Measurements from ENCODE around the gene PSMC3.

Gene PSMC3

DNA sequence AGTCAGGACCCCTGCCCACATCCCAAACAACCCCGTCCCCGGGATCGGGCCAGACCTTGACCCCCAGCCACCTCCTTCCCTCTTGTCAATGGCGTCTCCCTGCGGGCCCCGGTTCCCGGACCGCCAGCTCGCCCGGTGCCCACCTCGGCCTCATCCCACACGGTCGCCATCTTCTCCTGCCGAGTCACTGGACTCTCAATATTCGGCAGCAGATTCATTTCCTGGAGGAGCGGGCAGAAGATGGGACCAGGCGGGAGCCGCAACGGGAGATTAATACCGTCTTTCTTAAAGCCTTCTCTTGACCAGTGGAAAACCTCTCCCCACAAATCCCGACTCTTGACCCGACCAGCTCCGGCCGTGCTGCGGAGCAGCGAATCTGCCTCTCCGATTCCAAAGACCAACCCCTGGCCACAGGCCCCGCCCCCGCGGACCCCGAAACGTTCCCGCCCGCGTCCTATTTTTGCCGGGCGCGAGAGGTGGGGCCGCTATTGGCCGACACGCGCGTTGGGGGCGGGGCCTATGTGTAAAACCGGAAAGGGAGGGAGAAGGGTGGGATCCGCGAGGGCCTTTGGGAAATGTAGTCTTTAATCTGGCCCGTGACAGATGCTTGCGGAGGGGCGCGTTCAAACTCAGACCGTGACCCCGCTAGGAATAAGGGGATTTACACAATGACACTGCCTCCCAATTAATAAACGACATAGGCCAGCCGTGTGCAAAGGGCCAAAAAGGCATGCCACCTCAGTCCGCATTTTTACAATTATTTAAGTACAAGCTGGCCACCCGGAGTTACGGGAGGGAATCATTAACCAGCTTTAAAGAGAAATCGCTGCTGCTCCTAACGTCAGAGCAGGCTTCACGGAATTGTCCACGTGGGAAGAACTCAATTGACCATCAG is at the start of gene PSMC3:
Gene PSMC3, minus strand, starts transcription at position 378 of the 895 bp plus-strand sequence. Its CDS starts 160 bp downstream, at position 218.
- peak; percentile 99 for DNase-seq (ENCODE audit: low read depth)

DNA sequence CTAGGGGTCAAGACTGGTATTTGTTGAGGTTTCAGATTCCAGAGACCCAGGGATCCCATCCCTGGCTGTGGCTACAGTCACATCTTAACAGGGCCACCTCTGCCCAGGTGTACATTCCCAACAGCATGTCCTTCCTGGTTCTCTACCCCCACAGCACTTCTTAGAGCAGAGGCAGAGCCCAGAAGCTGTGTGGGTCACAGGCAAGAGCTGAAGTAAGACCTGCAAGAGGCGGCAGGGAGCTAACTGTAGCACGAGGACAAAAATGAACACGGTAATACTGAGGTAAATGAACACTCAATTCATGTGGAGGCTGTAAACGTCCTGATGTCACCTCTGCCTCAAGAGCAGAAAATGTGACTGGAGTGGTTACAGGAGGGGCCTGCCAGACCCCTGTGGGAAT is 44.4 kb upstream of the PSMC3 start:
- no peak for DNase-seq (ENCODE audit: low read depth)

DNA sequence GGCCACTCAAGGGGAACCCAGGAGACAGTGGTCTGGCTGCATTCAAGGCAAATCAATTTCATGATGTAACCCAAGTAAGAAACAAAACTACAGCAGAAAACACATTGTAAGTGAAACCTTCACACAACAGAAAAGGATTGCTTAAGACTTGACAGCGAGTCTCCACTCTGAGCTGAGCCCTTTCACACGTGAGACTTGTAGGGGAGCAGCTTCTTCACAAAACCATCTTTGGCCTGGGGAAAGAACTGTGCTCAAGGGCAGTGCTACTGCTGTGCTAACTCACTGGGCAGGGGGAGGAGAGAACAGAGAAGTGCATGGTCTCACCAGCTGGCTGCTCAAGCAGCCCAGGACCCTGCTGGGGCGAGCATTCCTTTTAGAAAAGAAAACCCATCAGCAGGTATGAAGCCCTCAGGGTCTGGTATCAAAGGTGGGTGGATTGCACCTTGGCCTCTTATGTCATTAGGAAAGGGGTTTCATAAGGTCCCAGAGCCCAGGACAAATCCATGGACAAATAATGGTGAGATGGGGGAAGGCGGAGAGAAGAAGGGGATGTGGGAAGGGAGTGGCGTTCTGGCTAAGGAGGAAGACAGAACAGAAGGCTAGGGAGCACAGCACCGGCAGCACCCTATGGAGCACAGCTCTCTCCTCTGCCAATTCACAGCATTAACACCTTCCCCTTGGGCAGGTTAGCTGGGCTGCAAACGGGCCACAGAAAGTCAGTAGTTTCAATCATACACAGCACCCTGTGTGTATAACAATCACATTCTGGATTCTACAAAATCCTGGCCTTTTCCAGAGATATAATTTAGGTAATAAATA is 43.3 kb upstream of the PSMC3 start:
- DNase-seq (ENCODE audit: low read depth), result no peak

DNA sequence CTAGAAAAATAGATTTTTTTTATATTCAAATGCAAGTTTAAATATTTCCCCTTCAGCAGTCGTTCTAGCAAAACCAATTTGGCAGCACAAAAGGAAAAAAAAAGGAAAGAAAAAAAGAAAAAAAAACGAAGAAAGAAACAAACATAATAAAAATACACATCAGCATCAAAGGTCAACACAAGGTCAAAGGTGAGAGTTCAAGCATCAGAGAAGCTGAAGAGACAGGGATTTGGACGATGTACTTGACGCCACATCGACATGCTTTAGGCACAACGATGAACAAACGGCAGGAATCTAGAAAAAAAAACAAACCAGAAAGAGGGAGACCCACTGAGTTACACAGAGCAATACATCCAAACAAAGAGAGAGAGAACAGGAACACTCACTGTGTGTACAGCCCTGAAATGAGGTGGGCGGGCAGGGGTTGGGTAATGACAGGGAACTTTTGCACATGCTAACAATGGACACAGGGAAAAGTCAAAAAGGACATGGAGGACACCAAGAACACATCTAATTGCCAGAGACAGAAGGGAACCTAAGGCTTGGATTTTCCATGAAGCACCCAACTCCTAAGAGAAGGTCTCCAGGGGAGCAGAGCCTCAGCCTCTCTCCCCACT is 42.5 kb upstream of the PSMC3 start:
- DNase-seq (ENCODE audit: low read depth), result no peak

DNA sequence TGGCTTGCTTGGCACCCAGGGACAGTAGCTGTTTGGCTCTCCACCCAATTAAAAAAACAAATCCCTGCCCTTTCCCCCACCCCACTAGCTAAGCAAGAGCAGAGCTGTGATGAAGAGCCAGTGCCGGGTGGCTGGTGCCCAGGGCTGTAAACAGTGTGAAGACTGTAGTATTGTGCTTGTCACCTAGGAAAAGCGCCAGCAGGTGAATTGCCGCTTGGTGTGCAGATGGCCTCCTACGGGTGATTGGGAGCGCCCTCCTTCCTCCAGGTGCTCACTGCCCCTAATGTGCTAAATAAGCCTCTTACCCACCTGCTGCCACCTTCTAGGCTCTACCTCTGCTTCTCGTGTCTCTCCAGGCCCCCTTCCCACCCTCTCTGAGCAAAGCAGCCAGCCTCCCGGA is 41.1 kb upstream of the PSMC3 start:
- no peak for DNase-seq (ENCODE audit: low read depth)

DNA sequence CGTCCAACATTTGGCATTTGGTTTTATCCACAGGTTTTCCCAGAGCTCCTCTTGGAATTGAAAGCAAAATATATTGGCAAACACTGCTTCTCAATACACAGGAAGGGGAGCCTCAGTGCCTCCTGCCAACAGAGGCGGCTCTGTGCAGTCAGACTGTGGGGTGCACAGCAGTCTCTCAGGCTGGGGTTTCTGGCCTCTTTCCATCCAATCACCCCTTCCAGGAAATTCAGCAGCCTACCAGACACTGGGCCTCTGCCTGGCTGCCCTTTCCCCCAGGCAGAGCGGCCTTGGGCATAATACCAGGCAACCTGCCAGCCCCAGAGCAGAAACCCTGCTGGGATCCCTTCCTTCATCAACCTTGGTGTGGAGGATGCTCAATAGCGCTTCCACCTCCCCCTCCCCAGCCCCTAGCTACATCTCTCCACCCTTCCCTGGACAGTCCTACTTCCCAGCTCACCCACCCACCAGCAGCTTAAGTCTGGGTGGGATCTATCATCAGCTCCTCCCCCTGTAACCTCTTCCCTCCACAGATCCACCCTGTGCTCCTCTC is 40.5 kb upstream of the PSMC3 start:
- DNase-seq (ENCODE audit: low read depth), result no peak

DNA sequence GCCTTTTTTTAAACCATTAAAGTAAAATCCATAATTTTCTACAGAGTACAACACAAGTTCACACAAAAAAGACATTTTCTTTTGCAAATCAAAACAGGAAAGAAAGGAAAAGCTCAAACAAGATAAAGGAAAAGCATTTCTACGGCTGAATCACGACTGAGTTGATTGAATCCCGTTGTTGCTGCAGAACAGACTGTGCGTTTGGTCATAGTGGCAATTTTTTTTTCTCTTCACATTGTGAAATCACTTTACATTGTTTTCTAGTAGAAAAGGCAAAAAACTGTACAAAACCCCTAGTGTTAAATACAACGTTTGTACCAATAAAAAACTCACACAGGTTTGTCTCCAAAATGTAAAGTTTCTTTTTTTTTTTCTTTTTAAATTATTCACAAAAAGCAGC is 40.0 kb upstream of the PSMC3 start:
- no peak for DNase-seq (ENCODE audit: low read depth)

DNA sequence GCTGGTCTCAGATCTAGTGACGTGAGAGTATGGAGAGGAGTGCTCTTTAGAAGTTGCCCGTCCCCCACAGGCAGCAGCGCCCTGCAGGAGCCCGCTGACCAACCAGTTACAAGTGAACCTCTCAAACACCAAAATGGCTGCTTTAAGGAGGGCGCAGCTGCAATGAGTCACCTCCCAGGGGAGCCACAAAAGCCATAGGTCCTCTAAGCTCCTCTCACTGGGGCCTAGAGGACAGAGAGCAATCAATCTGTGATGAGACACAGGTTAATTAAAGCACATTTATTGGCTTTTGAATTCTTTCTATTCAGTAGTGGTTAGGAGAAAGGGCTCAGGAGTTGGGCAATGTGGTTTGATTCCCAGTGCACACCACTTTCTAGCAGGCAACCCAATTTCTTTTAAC is 38.2 kb upstream of the PSMC3 start:
- no peak for DNase-seq (ENCODE audit: low read depth)

DNA sequence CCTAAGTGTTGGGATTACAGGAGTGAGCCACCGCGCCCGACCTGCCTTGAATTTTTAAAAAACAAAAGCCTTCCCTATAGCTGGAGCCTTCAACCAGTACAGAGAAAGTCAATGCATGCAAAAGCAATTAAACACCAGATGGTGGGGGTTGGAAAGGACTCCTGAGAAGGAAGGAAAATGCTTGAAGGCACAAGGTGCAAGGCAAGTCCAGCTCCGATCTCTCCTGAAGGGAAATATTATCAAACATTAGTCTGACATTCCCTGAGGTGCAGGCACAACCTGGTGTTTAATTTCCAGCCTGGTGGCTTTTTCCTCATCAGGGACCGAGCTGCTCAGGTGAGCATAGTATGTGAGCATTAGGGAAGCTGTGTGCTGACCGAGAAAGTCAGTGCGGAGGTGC is 35.6 kb upstream of the PSMC3 start:
- DNase-seq (ENCODE audit: low read depth), result no peak

DNA sequence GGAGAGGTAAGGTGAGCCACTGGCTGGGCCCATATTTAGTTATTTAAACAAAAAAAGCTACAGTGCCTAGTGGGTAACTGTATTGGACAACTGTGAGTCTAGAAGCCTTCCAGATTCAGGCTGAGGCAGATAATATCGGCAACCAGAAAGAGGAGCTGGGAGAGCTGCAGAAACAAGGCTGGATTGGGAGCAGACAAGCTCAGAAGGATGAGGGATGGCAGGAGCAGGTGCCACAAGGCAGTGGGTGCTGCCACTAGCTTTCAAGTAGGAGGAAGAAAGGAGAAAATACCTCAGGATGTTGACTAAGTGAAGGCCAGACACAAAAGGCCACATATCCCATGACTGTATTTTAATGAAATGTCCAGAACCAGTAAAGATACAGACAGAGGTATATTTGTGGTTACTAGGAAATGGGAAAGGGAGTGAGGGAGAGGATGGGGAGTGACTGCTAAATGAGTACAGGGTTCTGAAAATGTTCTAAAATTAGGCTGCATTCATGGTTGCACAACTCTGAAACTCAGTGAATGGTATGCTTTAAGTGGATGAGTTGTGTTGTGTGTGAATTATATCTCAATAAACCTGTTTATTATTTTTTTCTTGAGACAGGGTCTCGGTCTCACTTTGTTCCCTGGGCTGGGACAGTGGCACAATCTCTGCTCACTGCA is 34.5 kb upstream of the PSMC3 start:
- DNase-seq (ENCODE audit: low read depth), result no peak

DNA sequence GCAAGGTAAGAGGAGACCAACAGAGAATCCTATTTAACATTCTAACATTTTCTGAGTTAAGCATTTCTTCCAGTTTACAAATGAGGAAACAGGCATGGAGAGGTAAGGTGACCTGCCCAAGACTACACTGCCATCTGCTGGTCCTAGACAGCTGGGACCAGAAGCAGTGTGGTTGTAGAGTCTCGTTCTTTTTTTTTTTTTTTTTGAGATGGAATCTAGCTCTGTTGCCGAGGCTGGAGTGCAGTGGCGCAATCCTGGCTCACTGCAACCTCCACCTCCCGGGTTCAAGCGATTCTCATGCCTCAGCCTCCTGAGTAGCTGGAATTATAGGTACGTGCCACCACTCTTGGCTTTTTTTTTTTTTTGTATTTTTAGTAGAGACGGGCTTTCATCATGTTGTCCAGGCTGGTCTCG is 28.0 kb upstream of the PSMC3 start:
- peak; percentile 42 for DNase-seq (ENCODE audit: low read depth)

DNA sequence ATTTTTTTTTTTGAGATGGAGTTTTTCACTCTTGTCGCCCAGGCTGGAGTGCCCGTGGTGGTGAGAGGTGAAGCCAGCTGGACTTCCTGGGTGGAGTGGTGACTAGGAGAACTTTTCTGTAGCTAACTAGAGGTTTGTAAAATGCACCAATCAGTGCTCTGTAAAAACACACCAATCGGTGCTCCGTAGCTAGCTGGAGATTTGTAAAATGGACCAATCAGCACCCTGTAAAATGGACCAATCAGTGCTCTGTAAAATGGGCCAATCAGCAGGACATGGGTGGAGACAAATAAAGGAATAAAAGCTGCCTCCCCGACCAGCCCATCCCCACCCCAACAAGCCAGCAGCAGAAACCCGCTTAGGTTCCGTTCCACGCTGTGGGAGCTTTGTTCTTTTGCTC is 27.1 kb upstream of the PSMC3 start:
- DNase-seq (ENCODE audit: low read depth), result no peak

DNA sequence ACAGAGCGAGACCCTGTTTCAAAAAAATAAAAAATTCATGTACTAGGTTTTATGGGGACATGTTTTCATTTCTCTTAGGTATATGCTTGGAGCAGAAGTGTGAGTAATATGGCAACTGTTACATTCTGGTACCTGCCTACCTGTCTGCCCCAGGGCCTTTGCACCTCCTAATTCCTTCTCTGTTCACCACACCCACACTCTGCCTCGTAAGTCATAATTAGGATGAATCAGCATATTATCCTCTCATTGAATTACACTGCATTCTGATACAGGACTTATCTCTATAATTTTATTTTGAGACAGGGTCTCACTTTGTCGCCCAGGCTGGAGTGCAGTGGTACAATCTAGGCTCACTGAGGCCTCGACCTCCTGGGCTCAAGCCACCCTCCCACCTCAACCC is 25.8 kb upstream of the PSMC3 start:
- no peak for DNase-seq (ENCODE audit: low read depth)

DNA sequence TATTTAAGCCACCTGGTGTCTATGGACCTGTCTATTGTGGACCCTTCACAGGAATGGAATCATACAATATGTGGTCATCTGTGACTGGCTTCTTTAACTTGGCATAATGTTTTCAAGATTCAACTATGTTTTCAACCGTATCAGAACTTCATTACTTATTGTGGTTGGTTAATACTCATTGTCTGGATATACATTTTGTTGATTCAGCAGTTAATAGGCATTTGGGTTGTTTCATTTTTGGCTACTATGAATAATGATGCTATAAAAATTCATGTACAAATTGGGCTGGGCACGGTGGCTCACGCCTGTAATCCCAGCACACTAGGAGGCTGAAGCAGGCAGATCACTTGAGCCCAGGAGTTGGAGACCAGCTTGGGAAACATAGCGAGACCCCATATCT is 25.2 kb upstream of the PSMC3 start:
- no peak for DNase-seq (ENCODE audit: low read depth)

DNA sequence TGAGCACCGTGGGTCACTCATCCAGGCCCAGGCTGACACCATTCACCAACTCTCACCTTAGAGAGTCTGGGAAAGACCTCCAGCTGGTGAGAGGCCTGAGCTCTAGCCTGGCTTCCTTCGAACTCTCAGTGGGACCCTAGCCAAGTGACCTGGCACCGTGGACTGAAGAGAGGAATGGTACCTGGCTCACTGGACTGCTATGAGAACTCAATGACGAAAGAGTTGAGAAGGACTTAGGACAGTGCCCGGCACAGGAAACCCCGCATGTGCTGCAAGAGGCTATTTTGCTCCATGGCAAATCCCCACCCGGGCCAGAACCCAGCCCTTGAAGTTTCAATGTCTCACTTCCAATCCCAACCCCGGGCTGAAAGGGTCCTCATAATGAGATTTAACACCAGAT is 23.3 kb upstream of the PSMC3 start:
- DNase-seq (ENCODE audit: low read depth), result no peak

DNA sequence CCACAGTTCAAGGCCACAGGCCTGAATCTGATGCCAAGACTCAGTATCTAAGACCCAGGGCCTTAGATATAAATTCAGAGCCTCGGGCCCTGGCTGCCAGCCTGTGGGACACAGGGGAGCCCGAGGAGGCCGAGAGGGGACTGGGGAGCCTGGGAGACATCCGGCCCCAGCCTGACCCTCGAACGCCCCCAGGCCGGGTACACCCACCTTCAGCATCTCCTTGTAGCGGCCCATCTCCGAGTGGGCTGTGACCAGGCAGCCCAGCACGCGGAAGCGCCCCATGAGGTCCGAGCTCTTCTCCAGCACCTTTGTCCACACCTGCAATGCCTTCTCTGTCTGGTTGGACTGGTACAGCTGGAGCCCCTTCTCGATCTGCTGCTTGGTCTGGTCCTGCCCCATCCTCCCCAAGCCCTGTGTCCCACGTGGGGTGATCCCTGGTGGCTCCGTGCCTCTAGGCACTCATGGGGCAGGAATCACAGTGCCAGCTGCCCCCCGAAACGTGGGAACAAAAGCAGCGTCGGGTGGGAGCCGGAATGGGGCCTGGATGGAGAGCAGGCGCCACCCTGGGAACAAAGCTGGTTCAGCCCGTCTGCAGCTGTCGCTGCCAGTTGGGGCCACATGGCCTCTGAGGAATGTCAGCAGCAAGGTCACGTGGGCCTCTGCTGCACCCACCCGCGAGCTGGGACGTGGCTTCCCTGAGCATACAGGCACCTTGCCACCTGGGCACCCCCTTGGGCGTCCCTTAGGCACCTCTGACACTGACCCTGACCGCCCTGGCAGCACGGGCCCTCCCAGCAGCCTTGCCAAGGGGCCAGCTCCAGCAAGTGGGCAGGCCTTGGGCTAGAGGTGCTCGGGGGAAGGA is 22.6 kb upstream of the PSMC3 start, which contains the start of gene RAPSN:
Gene RAPSN, minus strand, starts transcription at position 571 of the 862 bp plus-strand sequence. Its CDS starts 172 bp downstream, at position 399.
- no peak for DNase-seq (ENCODE audit: low read depth)

DNA sequence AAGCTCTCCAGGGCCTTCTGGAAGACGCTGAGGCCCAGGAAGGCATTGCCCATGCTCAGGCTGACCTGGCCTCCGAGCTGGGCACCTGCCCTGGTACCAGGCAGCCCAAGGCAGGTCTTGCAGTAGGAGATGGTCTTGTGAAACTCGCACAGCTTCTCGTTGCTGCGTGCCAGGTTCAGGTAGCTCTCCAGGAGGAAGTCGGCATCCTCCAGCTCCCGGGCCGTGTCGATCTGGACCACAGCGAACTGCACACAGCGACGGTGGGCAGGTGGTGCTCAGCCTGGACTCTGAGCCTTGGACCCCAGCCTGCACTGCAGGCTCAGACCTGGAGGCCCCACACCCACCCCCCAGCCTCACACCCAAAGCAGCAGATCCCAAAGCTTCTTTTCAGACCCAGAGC is 21.7 kb upstream of the PSMC3 start:
- no peak for DNase-seq (ENCODE audit: low read depth)

DNA sequence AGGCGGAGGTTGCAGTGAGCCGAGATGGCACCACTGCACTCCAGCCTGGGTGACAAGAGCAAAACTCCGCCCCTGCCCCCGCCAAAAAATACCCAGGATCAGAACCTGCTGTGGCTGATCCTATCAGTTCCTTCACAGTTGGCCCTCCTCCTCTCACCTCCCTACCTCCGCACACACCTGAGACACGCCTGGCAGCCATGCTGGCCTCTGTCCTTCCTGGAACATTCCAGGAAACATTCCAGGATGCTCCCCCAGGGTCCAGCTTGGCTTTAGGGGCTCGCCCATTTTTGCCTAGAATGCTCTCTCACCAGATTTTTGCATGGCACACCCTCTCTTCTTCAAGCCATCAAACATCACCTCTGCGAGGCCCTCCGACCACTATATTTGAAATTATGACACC is 20.6 kb upstream of the PSMC3 start:
- no peak for DNase-seq (ENCODE audit: low read depth)

DNA sequence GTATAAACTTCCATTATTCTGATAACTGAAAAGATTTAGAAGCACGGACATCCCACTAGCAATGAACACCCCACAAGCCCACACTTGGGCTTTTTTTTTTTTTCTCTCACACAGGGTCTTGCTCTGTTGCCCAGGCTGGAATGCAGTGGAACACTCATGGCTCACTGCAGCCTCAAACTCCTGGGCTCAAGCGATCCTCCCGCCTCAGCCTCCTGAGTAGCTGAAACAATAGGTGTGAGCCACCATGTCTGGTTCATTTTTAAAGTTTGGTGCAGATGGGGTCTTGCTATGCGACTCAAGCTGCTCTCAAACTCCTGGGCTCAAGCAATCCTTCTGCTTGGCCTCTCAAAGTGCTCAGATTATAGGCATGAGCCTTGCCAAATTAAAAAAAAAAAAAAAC is 19.6 kb upstream of the PSMC3 start:
- no peak for DNase-seq (ENCODE audit: low read depth)

DNA sequence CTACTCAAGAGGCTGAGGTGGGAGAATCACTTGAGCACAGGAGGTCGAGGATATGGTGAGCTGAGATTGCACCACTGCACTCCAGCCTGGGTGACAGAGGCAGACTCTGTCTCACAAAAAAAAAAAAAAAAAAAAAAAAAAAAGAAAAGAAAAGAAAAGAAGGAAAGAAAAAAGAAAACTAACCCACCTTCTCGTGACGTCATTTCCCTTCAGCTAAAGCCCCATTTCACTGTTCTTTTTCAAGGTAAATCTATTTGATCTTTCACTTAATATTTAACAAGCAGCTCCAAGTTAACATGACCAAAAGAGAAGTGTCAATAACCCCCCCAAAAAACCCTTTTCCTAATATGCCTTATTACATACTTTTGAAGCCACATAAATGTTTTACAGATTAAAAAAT is 17.6 kb upstream of the PSMC3 start:
- DNase-seq (ENCODE audit: low read depth), result no peak
